NAMALWA (cell line): ENCODE measurements around the gene DPH6.
A peak's percentile ranks its signal among the peaks of the same experiment; 100 is the strongest.
"Not testable (repeated sequence)": the region's sequence is repeated elsewhere in the genome, so short reads cannot be mapped to it uniquely, and the experiment has no call there.

Source experiments
- DNase-seq: peaks from one replicate; pipeline ENCODE4 v3.0.0-alpha.2; 2015; ENCODE audit warnings: low spot score

Gene DPH6

GRCh38 chr15:35545824-35546510 is at the start of gene DPH6:
DPH6 (minus strand) TSS chr15:35546165; CDS start chr15:35546141, 24 bp downstream.
- DNase-seq: peak; percentile 90

GRCh38 chr15:35595656-35596055 is 49.7 kb upstream of the DPH6 start:
- DNase-seq: no peak

GRCh38 chr15:35591987-35592386 is 46.0 kb upstream of the DPH6 start:
- not testable (repeated sequence) for DNase-seq

DNA sequence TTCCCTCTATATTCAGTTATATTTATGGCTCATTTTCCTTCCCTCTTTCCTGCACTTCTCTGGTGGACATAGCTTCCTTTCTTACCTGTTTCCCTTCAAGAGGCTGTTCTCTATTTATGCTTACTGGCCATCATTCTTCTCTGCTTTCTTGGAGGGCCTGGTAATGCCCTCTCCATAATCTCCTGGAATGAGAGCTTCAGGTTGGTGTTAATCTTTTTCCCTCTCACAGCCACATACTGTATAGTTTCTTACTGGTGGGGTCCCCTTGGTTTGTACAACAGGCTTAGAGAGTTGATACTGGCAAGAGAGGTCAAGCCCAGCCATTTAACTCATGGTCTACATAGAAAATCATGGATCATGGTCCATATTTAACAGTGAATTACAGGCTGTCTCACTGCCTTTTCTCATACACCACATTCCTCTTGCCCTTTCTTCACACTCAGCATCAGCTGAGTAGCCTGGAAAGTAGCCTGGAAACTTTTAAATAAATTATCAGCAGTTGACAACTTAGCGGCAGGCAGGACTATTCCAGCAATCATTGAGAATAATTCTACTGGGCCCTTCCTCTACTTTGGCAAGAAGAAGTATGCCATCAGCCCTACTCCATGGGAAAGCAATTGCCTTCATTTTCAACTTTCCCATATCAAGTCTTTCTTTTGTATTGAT is 38.0 kb upstream of the DPH6 start:
- DNase-seq: no peak

DNA sequence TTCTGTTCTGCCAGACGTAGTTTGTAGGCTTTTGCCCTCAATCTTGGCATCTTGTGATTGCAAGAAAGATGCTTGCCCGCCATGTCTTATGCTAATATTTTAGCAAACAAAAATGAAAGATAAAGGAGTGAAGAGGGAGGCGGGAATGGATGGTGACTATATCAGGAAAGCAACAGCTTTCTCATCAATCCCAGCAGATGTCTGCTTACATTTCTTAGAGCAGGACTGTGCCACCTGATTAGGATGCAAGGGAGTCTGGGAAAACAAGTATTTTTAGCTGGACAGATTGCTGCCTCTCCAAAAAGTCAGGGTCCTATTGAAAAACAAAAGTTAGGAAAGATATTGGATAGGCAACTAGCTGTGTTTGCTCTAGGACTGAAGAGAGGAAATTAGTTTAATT is 34.6 kb upstream of the DPH6 start:
- no peak for DNase-seq

- DNase-seq: no peak
Measured at GRCh38 chr15:35567392-35567791, 21.4 kb upstream of the DPH6 start.

- no peak for DNase-seq
Measured at GRCh38 chr15:35566991-35567390, 21.0 kb upstream of the DPH6 start.

- no peak for DNase-seq
Measured at GRCh38 chr15:35565901-35566300, 19.9 kb upstream of the DPH6 start.

GRCh38 chr15:35562641-35563040 is 16.7 kb upstream of the DPH6 start:
- no peak for DNase-seq

- no peak for DNase-seq
Measured at GRCh38 chr15:35561308-35561707, 15.3 kb upstream of the DPH6 start.

- DNase-seq: no peak
Measured at GRCh38 chr15:35560870-35561269, 14.9 kb upstream of the DPH6 start.

- no peak for DNase-seq
Measured at GRCh38 chr15:35560258-35560657, 14.3 kb upstream of the DPH6 start.

DNA sequence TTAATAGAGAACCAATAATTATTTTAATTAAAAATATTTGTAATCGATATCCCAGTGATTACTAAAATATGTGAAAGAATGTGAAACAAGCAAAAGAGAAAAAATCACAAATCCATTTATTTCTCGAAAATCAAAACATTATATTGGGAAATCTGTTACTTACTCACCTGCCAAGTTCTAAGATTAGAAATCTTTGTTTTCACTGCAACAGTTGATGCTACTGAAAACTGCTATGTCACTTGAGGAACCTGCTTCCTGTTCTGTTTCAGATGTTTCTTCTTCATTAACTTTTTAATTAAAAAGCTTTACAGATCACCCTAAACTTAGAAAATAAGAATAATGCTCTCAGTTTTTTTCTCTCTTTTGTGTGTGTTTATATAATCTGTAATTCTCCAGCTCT is 13.7 kb upstream of the DPH6 start:
- no peak for DNase-seq

DNA sequence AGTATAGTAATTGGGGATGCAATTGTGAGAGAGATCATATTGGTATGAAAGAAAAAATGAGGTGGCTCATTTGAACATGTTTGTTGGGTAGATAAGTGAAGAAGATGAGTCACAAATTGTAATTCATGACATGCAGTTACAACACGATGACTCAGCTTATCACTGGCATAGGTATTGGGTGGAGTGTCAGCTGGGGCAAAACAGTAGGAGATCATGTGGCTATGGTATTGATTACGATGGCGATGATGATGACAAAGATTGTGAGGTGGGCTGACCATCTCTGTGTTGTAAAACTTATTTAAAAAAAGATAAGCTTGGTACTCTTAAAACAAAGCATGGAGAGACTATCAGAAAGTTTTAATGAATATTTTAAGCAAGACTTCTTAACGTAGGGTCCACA is 11.6 kb upstream of the DPH6 start:
- DNase-seq: no peak

DNA sequence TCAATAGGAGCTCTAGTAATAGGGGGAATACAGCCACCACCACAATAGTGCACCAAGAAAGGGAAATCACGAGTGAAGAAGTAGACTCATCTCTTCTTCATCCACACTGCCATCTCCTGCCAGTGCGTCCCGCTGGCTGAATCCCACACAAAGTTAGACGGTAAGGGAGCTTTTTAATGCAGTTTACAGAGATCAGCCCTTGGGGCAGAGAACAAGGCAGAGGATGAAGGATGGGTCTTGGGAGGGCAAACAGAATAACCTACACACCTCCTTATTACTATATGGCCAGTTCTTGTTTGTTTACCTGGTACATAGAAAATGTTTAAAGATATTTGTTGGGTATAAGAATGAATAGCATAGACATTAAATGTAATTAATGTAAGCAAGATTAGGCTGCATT is 11.0 kb upstream of the DPH6 start:
- DNase-seq: no peak

DNA sequence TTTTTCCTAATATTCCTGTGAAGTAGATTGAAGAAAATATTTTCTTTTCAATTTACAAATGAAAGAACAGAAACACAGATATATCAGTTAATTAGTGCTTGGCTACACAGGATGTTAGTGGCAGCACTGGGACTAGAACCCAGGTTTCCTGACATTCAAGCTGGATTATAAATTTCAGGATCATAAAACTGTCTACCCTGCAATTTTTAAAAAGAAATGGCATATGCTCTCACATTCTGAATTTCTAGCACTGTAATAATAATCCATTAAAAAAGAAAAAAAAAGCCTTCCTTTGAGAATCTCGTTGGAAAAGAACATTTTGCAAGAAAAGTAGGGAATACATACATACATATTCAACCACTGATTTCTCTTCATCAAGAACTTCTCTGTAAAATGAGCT is 9.3 kb upstream of the DPH6 start:
- DNase-seq: no peak

DNA sequence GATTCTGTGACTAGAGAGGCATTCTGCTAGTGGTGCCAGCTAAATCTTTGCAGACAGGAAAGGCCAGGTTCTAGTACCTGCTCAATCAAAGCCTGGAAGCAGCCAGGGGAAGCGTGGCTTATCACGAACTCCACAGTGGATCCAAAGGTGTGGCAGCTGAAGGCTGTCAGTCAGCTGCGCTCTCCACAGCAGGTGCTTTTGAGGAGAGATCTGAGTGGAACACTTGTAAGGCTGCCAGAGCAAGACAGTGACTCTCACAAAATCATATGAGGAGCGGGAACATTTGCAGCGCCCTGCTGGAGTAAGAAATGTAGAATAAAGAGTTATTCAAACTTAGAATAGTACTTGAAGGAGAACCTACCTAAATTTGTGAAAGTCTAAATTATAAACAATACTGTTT is 5.0 kb upstream of the DPH6 start:
- DNase-seq: no peak

GRCh38 chr15:35549567-35549966 is 3.6 kb upstream of the DPH6 start:
- DNase-seq: no peak

GRCh38 chr15:35548435-35548834 is 2.5 kb upstream of the DPH6 start:
- DNase-seq: no peak

GRCh38 chr15:35547775-35548364 is 1.9 kb upstream of the DPH6 start:
- DNase-seq: peak; percentile 11

DNA sequence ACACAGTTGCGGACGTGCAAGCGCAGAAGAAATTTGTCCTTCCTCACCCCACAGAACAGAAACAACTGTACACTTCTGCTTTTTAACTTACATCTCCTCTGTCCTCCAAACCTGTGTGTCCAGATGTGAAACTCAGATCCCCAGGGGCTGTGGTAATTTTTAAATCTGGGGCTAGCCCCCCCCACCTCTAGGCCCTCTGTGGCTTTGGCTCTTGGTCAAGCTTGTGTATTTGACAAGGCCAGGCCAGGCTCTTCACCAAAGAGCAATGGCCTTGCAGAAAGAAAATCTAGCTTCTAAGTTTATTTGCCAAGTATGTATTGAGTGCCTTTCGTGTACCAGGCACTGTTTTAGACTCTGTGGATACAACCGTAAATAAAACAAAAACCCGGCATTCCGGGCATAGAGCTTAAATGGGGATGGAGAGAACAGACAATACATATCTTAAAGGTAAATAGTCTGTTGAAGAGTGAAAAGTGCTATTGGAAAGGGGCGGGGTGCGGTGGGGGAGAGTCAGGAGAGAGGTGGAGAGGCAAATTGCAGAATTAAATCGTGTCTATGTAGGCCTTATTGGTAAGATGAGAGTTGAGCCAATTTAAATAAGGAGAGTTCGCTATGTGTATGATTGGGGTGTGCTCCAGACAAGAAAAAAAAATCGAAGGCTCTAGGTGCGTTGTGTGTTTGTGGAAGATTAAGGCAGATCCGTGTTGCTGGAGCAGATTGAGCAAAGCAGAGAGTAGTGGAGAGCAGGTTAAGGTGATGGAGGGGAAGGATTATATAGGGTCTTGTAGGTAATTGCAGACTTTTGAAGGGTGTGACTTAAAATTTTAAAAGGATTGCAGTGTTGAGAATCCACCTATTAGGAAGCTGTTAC is 781 bp upstream of the DPH6 start:
- peak; percentile 69 for DNase-seq

GRCh38 chr15:35545316-35545823 is 595 bp downstream of the DPH6 start:
- DNase-seq: peak; percentile 54
